Measurements from ENCODE around the gene CACNA1D.

CACNA1D gene

GRCh38 chr3:53616971-53617892 lies 122.8 kb downstream of the CACNA1D start:
- ChIA-PET CTCF (no interaction called here), POLR2A (no interaction called here)
- TF ChIP-seq, protein P1, sequence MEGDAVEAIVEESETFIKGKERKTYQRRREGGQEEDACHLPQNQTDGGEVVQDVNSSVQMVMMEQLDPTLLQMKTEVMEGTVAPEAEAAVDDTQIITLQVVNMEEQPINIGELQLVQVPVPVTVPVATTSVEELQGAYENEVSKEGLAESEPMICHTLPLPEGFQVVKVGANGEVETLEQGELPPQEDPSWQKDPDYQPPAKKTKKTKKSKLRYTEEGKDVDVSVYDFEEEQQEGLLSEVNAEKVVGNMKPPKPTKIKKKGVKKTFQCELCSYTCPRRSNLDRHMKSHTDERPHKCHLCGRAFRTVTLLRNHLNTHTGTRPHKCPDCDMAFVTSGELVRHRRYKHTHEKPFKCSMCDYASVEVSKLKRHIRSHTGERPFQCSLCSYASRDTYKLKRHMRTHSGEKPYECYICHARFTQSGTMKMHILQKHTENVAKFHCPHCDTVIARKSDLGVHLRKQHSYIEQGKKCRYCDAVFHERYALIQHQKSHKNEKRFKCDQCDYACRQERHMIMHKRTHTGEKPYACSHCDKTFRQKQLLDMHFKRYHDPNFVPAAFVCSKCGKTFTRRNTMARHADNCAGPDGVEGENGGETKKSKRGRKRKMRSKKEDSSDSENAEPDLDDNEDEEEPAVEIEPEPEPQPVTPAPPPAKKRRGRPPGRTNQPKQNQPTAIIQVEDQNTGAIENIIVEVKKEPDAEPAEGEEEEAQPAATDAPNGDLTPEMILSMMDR (IDR thresholded peaks at IDR 0.05; ENCODE audit: control extremely low read depth, extremely low read depth, low read depth, missing control alignments): no peak
- DNase-seq (ENCODE audit: extremely low spot score): no peak

DNA sequence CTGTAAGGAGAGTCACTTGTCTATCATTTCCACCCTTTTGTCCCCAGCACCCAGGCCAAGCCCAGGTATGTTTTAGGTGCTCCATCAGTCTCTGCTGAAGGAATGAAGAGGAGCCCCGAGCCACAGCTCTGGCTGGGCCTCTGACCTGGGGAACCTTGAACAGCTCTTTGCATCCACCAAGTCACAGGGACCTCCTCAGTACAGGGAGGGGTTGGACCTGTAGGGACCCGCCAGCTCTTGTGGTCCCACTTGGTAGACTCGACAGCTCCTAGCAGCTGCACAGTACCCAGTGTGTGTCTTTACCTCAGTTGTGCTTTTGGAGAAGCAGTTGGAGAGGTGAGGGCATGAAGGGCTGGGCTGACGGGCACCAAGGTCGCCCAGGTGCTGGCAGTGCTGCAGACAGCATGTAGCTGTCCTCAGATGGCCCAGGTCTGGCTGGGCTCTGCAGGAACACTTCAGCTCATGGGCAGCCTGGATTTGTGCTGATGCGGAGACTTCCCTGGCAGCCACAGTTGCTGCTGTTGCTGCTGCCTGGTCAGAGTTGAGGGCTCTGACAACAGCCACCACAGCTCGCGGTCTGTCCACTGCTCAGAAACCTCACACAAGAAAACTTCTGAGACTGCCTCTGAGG lies 123.6 kb downstream of the CACNA1D start:
- POLR2A ChIA-PET: no interaction called here
- no peak for DNase-seq (ENCODE audit: extremely low spot score)
- CTCF ChIA-PET: interaction anchor here (0.7 kb wide), 1 partner anchor 11 kb away, joined by 3 read pairs; no protein-coding TSS in a partner anchor
- TF ChIP-seq, protein P1 (IDR thresholded peaks at IDR 0.05; ENCODE audit: control extremely low read depth, extremely low read depth, low read depth, missing control alignments): no peak

DNA sequence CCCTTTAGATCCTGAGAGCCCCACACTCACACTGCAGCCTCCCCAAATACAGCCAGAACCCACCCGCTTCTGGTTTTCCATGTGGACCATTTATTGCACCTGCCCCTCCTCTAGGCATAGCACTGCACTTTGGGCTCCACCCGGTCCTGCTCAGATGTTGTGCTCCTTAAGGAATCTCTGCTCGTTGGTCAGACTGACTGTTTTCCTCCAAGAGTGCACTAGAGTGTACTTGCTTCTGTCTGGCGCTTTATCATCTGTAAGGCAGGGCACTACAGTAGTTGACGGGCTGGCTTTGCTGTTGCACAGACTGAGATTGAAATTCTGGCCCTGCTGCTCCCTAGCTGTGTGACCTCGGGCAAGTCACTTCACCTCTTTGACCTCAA lies 124.1 kb downstream of the CACNA1D start:
- ChIA-PET POLR2A (no interaction called here), CTCF (interaction anchor here (0.7 kb wide), 1 partner anchor 10 kb away, joined by 3 read pairs; no protein-coding TSS in a partner anchor)
- no peak for DNase-seq (ENCODE audit: extremely low spot score)
- TF ChIP-seq, protein P1 (IDR thresholded peaks at IDR 0.05; ENCODE audit: control extremely low read depth, extremely low read depth, low read depth, missing control alignments): no peak

GRCh38 chr3:53618936-53619335 lies 124.5 kb downstream of the CACNA1D start:
- ChIA-PET CTCF (interaction anchor here (0.7 kb wide), 1 partner anchor 10 kb away, joined by 3 read pairs; no protein-coding TSS in a partner anchor), POLR2A (no interaction called here)
- TF ChIP-seq, protein P1 (IDR thresholded peaks at IDR 0.05; ENCODE audit: control extremely low read depth, extremely low read depth, low read depth, missing control alignments): no peak
- DNase-seq (ENCODE audit: extremely low spot score): no peak

GRCh38 chr3:53624061-53624857 lies 129.8 kb downstream of the CACNA1D start:
- CTCF ChIA-PET: interaction anchor here (1.0 to 1.4 kb wide), 3 partner anchors 22 to 83 kb away, joined by 3 to 5 read pairs (median 3); no protein-coding TSS in a partner anchor
- POLR2A ChIA-PET: no interaction called here
- TF ChIP-seq, protein P1 (IDR thresholded peaks at IDR 0.05; ENCODE audit: control extremely low read depth, extremely low read depth, low read depth, missing control alignments): no peak
- DNase-seq (ENCODE audit: extremely low spot score): no peak

GRCh38 chr3:53626876-53627275 lies 132.5 kb downstream of the CACNA1D start:
- POLR2A ChIA-PET: no interaction called here
- DNase-seq (ENCODE audit: extremely low spot score): no peak
- TF ChIP-seq, protein P1 (IDR thresholded peaks at IDR 0.05; ENCODE audit: control extremely low read depth, extremely low read depth, low read depth, missing control alignments): no peak
- CTCF ChIA-PET: interaction anchor here (1.3 kb wide), 1 partner anchor 16 kb away, joined by 3 read pairs; no protein-coding TSS in a partner anchor

Data from GM10248 (cell line).